ENCODE results near the gene LIFR.

LIFR gene

GRCh38 chr5:38595132-38595745 is 38.8 kb upstream of the LIFR start:
- no peak overlapping the region for H3K27ac Mint-ChIP-seq
- H3K36me3 Mint-ChIP-seq (ENCODE audit: low read depth), result no peaks in the 10 kb centered on the region
- no peak overlapping the region for H3K4me3 Mint-ChIP-seq
- H3K9me3 Mint-ChIP-seq, result no peaks in the 10 kb centered on the region
- no peak for TF ChIP-seq CTCF (IDR thresholded peaks at IDR 0.05; ENCODE audit: unreplicated experiment in 3 of 3)
- no peaks in the 10 kb centered on the region for H3K27me3 Mint-ChIP-seq (ENCODE audit: low read depth)
- no peaks in the 10 kb centered on the region for H3K4me1 Mint-ChIP-seq

GRCh38 chr5:38593959-38594358 is 37.5 kb upstream of the LIFR start:
- H3K27ac Mint-ChIP-seq, result no peak overlapping the region
- no peak for TF ChIP-seq CTCF (IDR thresholded peaks at IDR 0.05; ENCODE audit: unreplicated experiment in 3 of 3)
- no peaks in the 10 kb centered on the region for H3K9me3 Mint-ChIP-seq
- H3K4me1 Mint-ChIP-seq, result no peaks in the 10 kb centered on the region
- no peaks in the 10 kb centered on the region for H3K27me3 Mint-ChIP-seq (ENCODE audit: low read depth)
- no peak overlapping the region for H3K4me3 Mint-ChIP-seq
- H3K36me3 Mint-ChIP-seq (ENCODE audit: low read depth), result no peaks in the 10 kb centered on the region

GRCh38 chr5:38591523-38591849 is 35.0 kb upstream of the LIFR start:
- Mint-ChIP-seq H3K4me3 (no peak overlapping the region), H3K27me3 (ENCODE audit: low read depth) (no peaks in the 10 kb centered on the region), H3K27ac (no peak overlapping the region), H3K36me3 (ENCODE audit: low read depth) (no peaks in the 10 kb centered on the region), H3K9me3 (no peaks in the 10 kb centered on the region), H3K4me1 (no peaks in the 10 kb centered on the region)
- TF ChIP-seq CTCF (IDR thresholded peaks at IDR 0.05; ENCODE audit: unreplicated experiment in 3 of 3), result no peak

GRCh38 chr5:38590838-38591522 is 34.5 kb upstream of the LIFR start:
- TF ChIP-seq CTCF (IDR thresholded peaks at IDR 0.05; ENCODE audit: unreplicated experiment in 3 of 3), result no peak
- H3K36me3 Mint-ChIP-seq (ENCODE audit: low read depth), result no peaks in the 10 kb centered on the region
- no peaks in the 10 kb centered on the region for H3K4me1 Mint-ChIP-seq
- no peaks in the 10 kb centered on the region for H3K27me3 Mint-ChIP-seq (ENCODE audit: low read depth)
- H3K27ac Mint-ChIP-seq, result no peak overlapping the region
- no peaks in the 10 kb centered on the region for H3K9me3 Mint-ChIP-seq
- no peak overlapping the region for H3K4me3 Mint-ChIP-seq

GRCh38 chr5:38589629-38590028 is 33.2 kb upstream of the LIFR start:
- no peak overlapping the region for H3K4me3 Mint-ChIP-seq
- TF ChIP-seq CTCF (IDR thresholded peaks at IDR 0.05; ENCODE audit: unreplicated experiment in 3 of 3), result no peak
- no peaks in the 10 kb centered on the region for H3K4me1 Mint-ChIP-seq
- H3K27ac Mint-ChIP-seq, result no peak overlapping the region
- H3K27me3 Mint-ChIP-seq (ENCODE audit: low read depth), result no peaks in the 10 kb centered on the region
- H3K36me3 Mint-ChIP-seq (ENCODE audit: low read depth), result no peaks in the 10 kb centered on the region
- no peaks in the 10 kb centered on the region for H3K9me3 Mint-ChIP-seq

GRCh38 chr5:38585816-38586215 is 29.4 kb upstream of the LIFR start:
- Mint-ChIP-seq H3K9me3 (no peaks in the 10 kb centered on the region), H3K36me3 (ENCODE audit: low read depth) (no peaks in the 10 kb centered on the region), H3K27me3 (ENCODE audit: low read depth) (no peaks in the 10 kb centered on the region), H3K4me3 (no peak overlapping the region), H3K27ac (no peak overlapping the region), H3K4me1 (no peaks in the 10 kb centered on the region)
- TF ChIP-seq CTCF (IDR thresholded peaks at IDR 0.05; ENCODE audit: unreplicated experiment in 3 of 3), result no peak
